IMR-90 (cell line): ENCODE data around the gene HIVEP1. TPM values are rescaled to one million over a fixed set of nuclear protein-coding genes. Genes with fewer than 3 reads are reported as not detected.

Experiments
- ATAC-seq: fragments of 200-7000 bp; cut with Tn5 transposase; 2 replicates; pipeline ENCODE4 v1.9.1; 2020; ENCODE audit warnings: low read depth, mild to moderate bottlenecking, moderate library complexity
- BruUV-seq: library from RNA; stranded (reverse); fragments of 400-500 nt; replicated peaks from 2 replicates; lab custom pipeline; 2021; lab: Mats Ljungman, UMichigan
- CTCF ChIA-PET: fragments of 300-600 bp; formaldehyde crosslinking; extraction: SDS; loops from one replicate; lab custom pipeline; 2021; ENCODE audit warnings: antibody characterized with exemption; lab: Yijun Ruan, JAX
- POLR2A ChIA-PET: fragments of 300-600 bp; sonication (Branson Sonifier 250); formaldehyde crosslinking; loops from one replicate; lab custom pipeline; 2022; ENCODE audit warnings: antibody characterized with exemption; ENCODE audit not compliant: unreplicated experiment; lab: Charles Lee
- DNase-seq: peaks from one replicate; pipeline ENCODE4 v3.0.0; 2013
- H2AFZ ChIP-seq: replicated peaks from 2 replicates; pipeline ENCODE3; 2013; ENCODE audit warnings: low read length, mild to moderate bottlenecking; ENCODE audit not compliant: poor library complexity
- H2AK5ac ChIP-seq: 2 replicates; pipeline ENCODE4 v1.6.1; 2013; ENCODE audit warnings: low read depth, low read length, inconsistent platforms
- H2AK9ac ChIP-seq: replicated peaks from 2 replicates; pipeline ENCODE3; 2013; ENCODE audit warnings: mild to moderate bottlenecking, low read depth, low read length, moderate library complexity; ENCODE audit not compliant: poor library complexity
- H2BK120ac ChIP-seq: 2 replicates; pipeline ENCODE4 v1.6.1; 2013; ENCODE audit warnings: low read depth, low read length, inconsistent platforms
- H2BK15ac ChIP-seq: 3 replicates; pipeline ENCODE4 v1.6.1; 2013; ENCODE audit warnings: low read depth, low read length, inconsistent platforms
- H2BK20ac ChIP-seq: 2 replicates; pipeline ENCODE4 v1.6.1; 2013; ENCODE audit warnings: low read depth, mild to moderate bottlenecking, inconsistent platforms, low read length, moderate library complexity
- H2BK5ac ChIP-seq: 2 replicates; pipeline ENCODE4 v1.6.1; 2013; ENCODE audit warnings: mild to moderate bottlenecking, low read depth, low read length, inconsistent platforms; ENCODE audit not compliant: poor library complexity, severe bottlenecking
- H3K14ac ChIP-seq: replicated peaks from 2 replicates; pipeline ENCODE4 v1.6.1; 2013; ENCODE audit warnings: low read depth, low read length, inconsistent platforms
- H3K18ac ChIP-seq: 2 replicates; pipeline ENCODE4 v1.6.1; 2013; ENCODE audit warnings: low read depth, low read length, control low read depth
- H3K23ac ChIP-seq: 2 replicates; pipeline ENCODE4 v1.6.1; 2013; ENCODE audit warnings: low read depth, low read length, inconsistent platforms
- H3K27ac ChIP-seq: 2 replicates; pipeline ENCODE4 v1.5.1; 2013; ENCODE audit warnings: mild to moderate bottlenecking, control low read depth, low read length; ENCODE audit not compliant: insufficient read depth
- H3K27me3 ChIP-seq: 2 replicates; pipeline ENCODE4 v1.6.1; 2013; ENCODE audit warnings: low read length; ENCODE audit not compliant: control insufficient read depth, insufficient read depth
- H3K36me3 ChIP-seq: 2 replicates; pipeline ENCODE4 v1.6.1; 2013; ENCODE audit warnings: low read length, mixed read lengths; ENCODE audit not compliant: control insufficient read depth, insufficient read depth
- H3K4ac ChIP-seq: 2 replicates; pipeline ENCODE4 v1.6.1; 2013; ENCODE audit warnings: low read depth, low read length, inconsistent platforms
- H3K4me1 ChIP-seq: 2 replicates; pipeline ENCODE4 v1.6.1; 2013; ENCODE audit warnings: low read length, mixed read lengths; ENCODE audit not compliant: control insufficient read depth, insufficient read depth
- H3K4me2 ChIP-seq: 2 replicates; pipeline ENCODE4 v1.6.1; 2013; ENCODE audit warnings: low read depth, mild to moderate bottlenecking, control low read depth, low read length, moderate library complexity
- H3K4me3 ChIP-seq: 2 replicates; pipeline ENCODE4 v1.5.1; 2013; ENCODE audit warnings: low read depth, mild to moderate bottlenecking, control low read depth, low read length, moderate library complexity; ENCODE audit not compliant: insufficient read depth
- H3K56ac ChIP-seq: 2 replicates; pipeline ENCODE4 v1.6.1; 2013; ENCODE audit warnings: low read length, inconsistent platforms; ENCODE audit not compliant: insufficient read depth; ENCODE audit errors: extremely low read depth
- H3K79me1 ChIP-seq, 2 experiments: 2 replicates each; pipeline ENCODE4 v1.6.1; 2013; ENCODE audit warnings: low read length in 2 of 2, inconsistent platforms in 1 of 2, low read depth in 1 of 2
- H3K9ac ChIP-seq: 2 replicates; pipeline ENCODE4 v1.6.1; 2013; ENCODE audit warnings: low read depth, low read length, control low read depth
- H3K9me1 ChIP-seq: 2 replicates; pipeline ENCODE4 v1.6.1; 2013; ENCODE audit warnings: low read length, inconsistent platforms; ENCODE audit not compliant: insufficient read depth
- H3K9me3 ChIP-seq: 2 replicates; pipeline ENCODE4 v1.6.1; 2013; ENCODE audit warnings: low read length; ENCODE audit not compliant: control insufficient read depth, insufficient read depth
- H4K20me1 ChIP-seq: 2 replicates; pipeline ENCODE4 v1.6.1; 2013; ENCODE audit warnings: low read length, inconsistent platforms; ENCODE audit not compliant: insufficient read depth
- H4K5ac ChIP-seq: 2 replicates; pipeline ENCODE4 v1.6.1; 2013; ENCODE audit warnings: mild to moderate bottlenecking, low read depth, low read length, control low read depth
- H4K8ac ChIP-seq, 2 experiments: 2 replicates each; pipeline ENCODE4 v1.6.1; 2013; ENCODE audit warnings: low read depth in 2 of 2, low read length in 2 of 2, control low read depth in 1 of 2, inconsistent platforms in 1 of 2
- H4K91ac ChIP-seq: 2 replicates; pipeline ENCODE4 v1.6.1; 2013; ENCODE audit warnings: low read depth, low read length, inconsistent platforms; ENCODE audit not compliant: insufficient read depth
- BHLHE40 ChIP-seq: fragments of 150-350 bp; IDR thresholded peaks from 2 replicates; pipeline ENCODE4 v1.6.1; 2016; ENCODE audit warnings: mild to moderate bottlenecking, low read depth, low read length
- CEBPB ChIP-seq: IDR thresholded peaks from 2 replicates; pipeline ENCODE4 v1.6.1; 2012; ENCODE audit warnings: low read depth, low read length, improper control_type of control experiment
- FOS ChIP-seq: fragments of 150-350 bp; IDR thresholded peaks from 2 replicates; pipeline ENCODE4 v1.6.1; 2016; ENCODE audit warnings: low read depth, low read length
- NFE2L2 ChIP-seq: fragments of 150-350 bp; IDR thresholded peaks from 2 replicates; pipeline ENCODE4 v1.6.1; 2016; ENCODE audit warnings: low read depth, mild to moderate bottlenecking, low read length
- RAD21 ChIP-seq: IDR thresholded peaks from 2 replicates; pipeline ENCODE4 v1.6.1; 2012; ENCODE audit warnings: low read length, improper control_type of control experiment
- WGBS, 2 experiments: methylation state at CpG; one replicate each; pipeline versions ENCODE4 v1.1.5 to v1.1.7; 2013; ENCODE audit warnings: missing lambda C conversion rate in 2 of 2; ENCODE audit not compliant: insufficient read length in 1 of 2; ENCODE audit errors: extremely low coverage in 2 of 2; 5-methylcytosine and 5-hydroxymethylcytosine counted together
- dilution Hi-C: fragments of 300-500 bp; cut with HindIII; formaldehyde crosslinking; loops from one replicate; pipeline ENCODE4 v1.14.3; 2018; ENCODE audit warnings: low sequenced_read_pairs; ENCODE audit not compliant: unreplicated experiment
- in situ Hi-C: fragments of 300-500 bp; cut with MboI; formaldehyde crosslinking; loops from 3 replicates; pipeline ENCODE4 v1.14.3; 2019; ENCODE audit warnings: low sequenced_read_pairs, inconsistent platforms, mixed read lengths
- intact Hi-C: fragments of 100-400 bp; cut with micrococcal nuclease; formaldehyde crosslinking; loops from 2 replicates; pipeline ENCODE4 v1.10.0; 2022
- polyA plus RNA-seq, 3 experiments: library from polyadenylated mRNA; depleted of rRNA; stranded (reverse); fragments of >200 nt; gene quantifications; 2 replicates each; pipeline ENCODE4 v1.2.3, GENCODE V29; 2012; ENCODE audit warnings: low replicate concordance in 1 of 3
- total RNA-seq: library from RNA; depleted of rRNA; stranded (reverse); fragments of >200 nt; gene quantifications from 2 replicates; pipeline ENCODE4 v1.2.3, GENCODE V29; 2012

Gene HIVEP1
- total and polyA plus RNA-seq, 2 of the 4 experiments (the other 2 are of a cell fraction), result 13.0 to 17.2 TPM

DNA sequence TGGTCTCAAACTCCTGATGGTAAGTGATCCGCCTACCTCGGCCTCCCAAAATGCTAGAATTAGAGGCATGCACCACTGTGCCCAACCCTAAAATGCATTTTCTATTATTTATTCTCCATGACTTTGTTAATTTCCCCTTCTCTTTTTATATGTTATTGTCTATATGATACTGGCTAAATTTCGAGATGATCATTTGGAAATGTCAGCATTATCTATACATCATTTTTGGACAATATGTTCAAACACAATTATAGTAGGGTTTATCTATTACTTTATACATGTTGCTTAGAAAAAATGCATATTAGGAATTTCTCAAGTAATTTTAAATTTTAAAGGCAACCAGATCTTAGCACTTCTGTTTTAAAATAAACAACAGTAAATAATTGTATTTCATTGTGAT lies 34.4 kb upstream of the HIVEP1 start:
- ChIA-PET CTCF (no interaction called here), POLR2A (no interaction called here)
- H4K8ac ChIP-seq, result no peak overlapping the region
- H3K18ac ChIP-seq, result no peak overlapping the region
- no peaks in the 10 kb centered on the region for H3K27me3 ChIP-seq
- no peak overlapping the region for H3K27ac ChIP-seq
- WGBS, 2 experiments, result no CpG with 5 or more reads among the region's 3 CpGs
- H2BK5ac ChIP-seq, result no peak overlapping the region
- H3K9me1 ChIP-seq, result peaks cover 7% of the 10 kb centered on the region
- no peak overlapping the region for H2AFZ ChIP-seq
- intact Hi-C loops, result no loop called here
- H3K14ac ChIP-seq, result no peak overlapping the region
- no peaks in the 10 kb centered on the region for H4K20me1 ChIP-seq
- H3K23ac ChIP-seq, result no peak overlapping the region
- H3K36me3 ChIP-seq, result no peaks in the 10 kb centered on the region
- no peak overlapping the region for H2BK20ac ChIP-seq
- H3K4me1 ChIP-seq, result peaks cover 6% of the 10 kb centered on the region
- H4K5ac ChIP-seq, result no peak overlapping the region
- no peak overlapping the region for H3K9ac ChIP-seq
- H3K4me2 ChIP-seq, result no peak overlapping the region
- H3K4ac ChIP-seq, result no peak overlapping the region
- H3K79me1 ChIP-seq, result no peaks in the 10 kb centered on the region; a peak in 1 of 4 replicates
- dilution Hi-C loops, result no loop called here
- no TSS peak for BruUV-seq
- H3K56ac ChIP-seq, result no peak overlapping the region
- in situ Hi-C loops, result no loop called here
- no peak overlapping the region for H2BK15ac ChIP-seq
- H4K91ac ChIP-seq, result no peak overlapping the region
- ATAC-seq (no peak), DNase-seq (no peak)
- H2AK5ac ChIP-seq, result no peak overlapping the region
- H3K9me3 ChIP-seq, result no peaks in the 10 kb centered on the region
- H2BK120ac ChIP-seq, result no peak overlapping the region
- H3K4me3 ChIP-seq, result no peak overlapping the region
- TF ChIP-seq FOS (no peak), BHLHE40 (no peak), RAD21 (no peak), CEBPB (no peak), NFE2L2 (no peak)
- no peak overlapping the region for H2AK9ac ChIP-seq
